Right renal pelvis (tissue), 4 donors: ENCODE data around the gene C9. TPM values are rescaled to one million over a fixed set of nuclear protein-coding genes. Genes with fewer than 3 reads are reported as not detected.
"Not testable (repeated sequence)": the region's sequence is repeated elsewhere in the genome, so short reads cannot be mapped to it uniquely, and the experiment has no call there.

Experiments used
- DNase-seq, 4 donors: peaks; one replicate each; pipeline ENCODE4 v3.0.0-alpha.2; 2013; ENCODE audit warnings: low read depth in 4 of 4, low spot score in 3 of 4, missing footprints in 1 of 4
- polyA plus RNA-seq, 4 donors: library from polyadenylated mRNA; unstranded; fragments of 120-200 nt; gene quantifications; one replicate each; pipeline ENCODE4 v1.2.1, GENCODE V29; 2013; ENCODE audit not compliant: insufficient read length in 4 of 4

The C9 gene
- polyA plus RNA-seq, 4 donors = 0.16 to 0.35 (median 0.29) TPM

DNA sequence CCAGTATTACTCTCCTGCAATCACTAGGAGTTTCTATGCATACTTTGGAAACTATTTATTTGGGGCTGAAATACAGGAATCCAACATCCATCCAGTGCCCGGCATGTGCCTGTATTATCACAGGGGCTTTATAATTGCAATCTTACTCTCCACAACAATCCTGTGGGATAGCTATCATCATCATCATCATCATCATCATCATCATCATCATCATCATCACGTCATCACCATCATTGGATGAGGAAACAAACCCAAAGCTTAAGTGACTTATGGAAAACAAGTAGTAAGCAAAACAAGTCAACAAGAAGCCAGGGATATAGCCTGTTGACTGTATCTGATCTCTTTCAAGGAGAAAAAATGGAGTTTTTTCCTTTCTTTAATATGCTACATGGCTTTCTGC, 97.1 kb downstream of the C9 start:
- no peak for DNase-seq

DNA sequence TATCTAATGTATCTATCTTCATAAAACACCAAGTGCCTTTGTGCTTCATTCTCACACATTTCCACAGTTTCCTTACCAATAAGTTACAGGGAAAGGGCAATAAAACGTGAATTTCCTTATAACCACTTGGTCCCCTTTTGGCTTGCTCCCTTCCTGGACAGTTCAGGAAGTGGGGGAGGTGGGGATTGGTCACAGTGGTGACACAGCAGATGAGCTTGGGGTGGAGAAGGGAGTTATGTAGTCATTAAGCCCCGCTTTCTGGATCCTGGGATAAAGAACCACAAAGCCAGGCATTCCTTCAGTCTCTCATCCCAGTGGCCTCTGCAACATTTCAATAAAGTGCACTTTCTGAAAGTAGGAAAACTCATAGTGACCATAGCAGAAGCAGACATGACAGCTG, 97.9 kb downstream of the C9 start:
- no peak for DNase-seq

DNA sequence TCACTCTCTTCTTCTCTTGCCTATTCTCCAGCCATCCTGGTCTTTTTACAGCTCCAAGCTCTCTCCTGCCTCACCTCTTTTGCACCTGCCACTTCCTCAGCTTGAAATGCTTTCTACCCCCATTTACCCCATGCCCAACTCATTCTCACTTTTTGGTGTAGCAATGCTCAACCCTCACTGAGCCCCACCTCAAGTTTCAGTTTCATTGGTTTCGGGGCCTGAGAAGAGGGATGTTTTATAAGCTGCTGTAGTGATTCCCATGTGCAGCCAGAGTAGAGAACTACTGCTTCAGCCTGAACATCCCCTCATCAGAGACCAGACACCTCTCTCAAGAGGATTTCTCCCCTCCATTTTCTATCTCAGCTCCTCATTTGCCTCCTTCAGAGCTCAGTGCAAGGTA, 99.8 kb downstream of the C9 start:
- DNase-seq = no peak

DNA sequence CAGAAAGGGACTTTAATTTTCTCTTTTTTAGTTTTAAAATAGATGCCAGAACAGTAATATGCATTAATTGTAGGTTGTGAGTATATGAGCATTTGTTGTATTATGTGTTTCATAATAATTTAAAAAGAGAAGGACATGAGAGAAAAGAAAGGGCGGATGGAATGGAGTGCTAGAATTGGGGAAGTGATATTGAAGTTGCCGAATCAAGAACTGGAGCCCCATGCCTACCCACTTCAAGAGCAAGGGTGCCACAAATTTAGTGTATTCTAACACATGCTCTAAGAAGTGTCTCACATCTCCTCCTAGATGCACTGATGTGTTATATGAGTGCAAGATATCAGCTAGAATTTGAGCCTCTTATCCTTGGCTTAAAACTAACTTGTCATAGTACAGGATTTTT, 101.3 kb downstream of the C9 start:
- no peak for DNase-seq

DNA sequence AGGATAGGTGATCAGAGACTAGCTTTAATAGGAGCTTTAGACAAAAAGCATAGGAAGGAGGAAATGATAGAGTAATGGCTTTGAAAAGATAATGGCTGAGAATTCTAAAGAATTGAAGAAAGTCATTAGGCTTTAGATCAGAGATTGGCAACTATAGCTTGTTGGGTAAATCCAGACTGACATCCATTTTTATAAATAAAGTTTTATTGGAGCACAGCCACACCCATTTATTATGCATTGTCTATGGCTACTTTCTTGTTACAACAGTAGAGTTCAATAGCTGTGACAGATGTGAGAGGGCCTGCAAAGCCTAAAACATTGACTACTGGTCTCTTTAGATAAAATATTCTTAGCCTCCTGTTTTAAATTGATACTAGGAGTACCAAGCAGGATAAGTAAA, 104.2 kb downstream of the C9 start:
- DNase-seq = no peak

DNA sequence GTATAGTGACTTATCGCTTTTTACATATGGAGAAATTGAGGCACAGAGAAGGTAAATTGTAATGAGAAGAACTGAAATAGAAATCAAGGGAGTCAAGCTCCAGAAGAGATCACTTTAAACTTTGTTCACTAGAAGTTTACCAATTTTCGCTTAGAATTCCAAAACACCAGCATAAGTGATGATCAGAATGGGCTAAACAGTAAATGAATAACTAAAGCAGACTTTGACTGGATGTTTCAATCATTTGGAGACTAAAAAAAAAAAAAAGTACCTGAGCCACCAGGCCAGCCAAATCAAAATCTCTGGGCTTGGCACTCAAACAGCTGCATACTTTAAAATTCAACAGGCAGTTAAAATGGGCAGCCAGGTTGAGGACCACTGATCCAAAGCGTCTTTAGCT, 106.7 kb downstream of the C9 start:
- DNase-seq = peak in 1 of 4 donors; percentile 8

DNA sequence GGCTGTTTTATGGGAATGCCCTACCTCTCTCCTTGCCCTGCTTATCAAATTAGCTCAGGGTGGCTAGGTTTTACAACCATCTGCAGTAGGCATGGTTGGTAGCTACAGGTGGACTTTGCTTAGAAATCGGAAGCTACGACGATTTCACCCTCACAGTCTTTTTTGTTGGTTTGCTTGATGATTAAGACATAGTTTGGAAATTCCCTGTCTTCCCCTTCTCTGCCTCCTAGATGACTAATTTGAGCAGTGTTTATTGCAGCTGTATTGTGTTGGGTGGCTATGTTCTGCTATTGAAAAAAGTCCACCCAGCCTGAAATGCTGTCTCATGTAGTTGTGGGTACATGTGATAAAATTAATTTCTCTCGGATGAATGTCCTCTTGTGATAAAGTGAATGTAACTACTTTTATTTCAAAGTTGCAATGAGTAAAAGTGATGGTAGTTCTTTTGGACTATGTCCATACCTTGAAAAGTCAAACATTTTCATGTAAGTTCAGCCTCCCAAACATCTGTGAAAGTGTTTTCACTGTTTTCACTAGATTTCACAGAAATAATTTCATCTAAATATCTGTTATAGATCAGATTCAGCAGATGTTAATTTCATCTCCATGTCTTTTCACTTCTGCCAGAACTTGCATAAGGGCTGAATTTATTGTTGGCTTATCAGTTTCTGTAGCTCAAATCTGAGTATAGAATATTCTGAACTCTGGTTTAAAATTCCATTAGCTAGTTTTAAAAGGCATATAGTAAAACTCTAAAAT, 107.6 kb downstream of the C9 start:
- no peak for DNase-seq

DNA sequence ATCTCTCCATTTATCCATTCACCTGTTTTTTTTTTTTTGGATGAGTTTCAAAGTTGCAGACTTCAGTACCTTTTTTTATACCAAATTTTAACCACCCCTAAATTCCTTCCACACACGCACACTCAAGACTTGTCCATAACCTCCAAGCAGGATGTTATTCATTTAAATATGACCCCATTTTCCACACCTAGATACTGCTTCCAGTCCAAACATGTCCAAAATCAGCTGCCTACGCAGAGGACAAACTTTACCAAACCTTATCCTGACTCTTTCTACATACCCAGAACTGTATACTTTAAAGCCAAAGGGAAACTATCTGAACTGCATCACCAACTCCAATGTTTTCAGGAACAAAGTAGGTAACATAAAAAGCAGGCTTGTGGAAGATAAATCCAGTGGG, 108.9 kb downstream of the C9 start:
- DNase-seq = no peak

DNA sequence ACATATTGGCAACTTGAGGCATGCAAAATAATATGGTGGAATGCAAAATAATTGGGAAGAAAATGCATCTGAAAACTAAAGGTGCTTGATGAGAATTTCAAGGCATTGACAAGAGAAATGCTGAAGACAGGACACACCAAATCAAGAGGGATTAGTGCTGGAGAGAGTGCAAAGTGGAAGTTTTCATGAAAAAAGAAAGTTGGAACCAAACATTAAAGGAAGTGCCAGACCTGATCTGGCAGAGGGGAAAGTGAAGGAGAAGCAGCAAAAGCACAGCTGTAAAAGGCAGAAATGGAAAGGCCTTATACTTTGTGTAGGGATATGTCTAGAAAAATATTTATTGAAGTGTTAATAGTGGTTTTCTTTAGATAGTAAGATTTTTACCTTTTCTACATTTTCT, 109.6 kb downstream of the C9 start:
- no peak for DNase-seq

DNA sequence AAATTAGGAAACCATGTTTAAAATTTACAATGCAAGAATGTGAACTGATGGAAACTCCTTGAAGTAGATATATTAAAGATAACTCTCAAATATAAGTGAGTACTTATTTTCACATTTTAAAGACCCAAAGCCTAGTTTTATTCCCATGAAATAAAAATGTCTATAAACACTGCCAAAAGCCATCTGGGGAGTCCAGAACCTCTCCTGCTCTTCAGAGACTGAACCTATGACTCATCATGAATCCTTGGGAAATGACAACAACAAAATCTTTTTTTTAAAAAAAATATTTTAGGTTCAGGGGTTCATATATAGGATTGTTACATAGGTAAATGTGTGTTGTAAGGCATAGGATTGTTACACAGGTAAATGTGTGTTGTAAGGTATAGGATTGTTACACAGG, 111.1 kb downstream of the C9 start:
- DNase-seq = no peak

DNA sequence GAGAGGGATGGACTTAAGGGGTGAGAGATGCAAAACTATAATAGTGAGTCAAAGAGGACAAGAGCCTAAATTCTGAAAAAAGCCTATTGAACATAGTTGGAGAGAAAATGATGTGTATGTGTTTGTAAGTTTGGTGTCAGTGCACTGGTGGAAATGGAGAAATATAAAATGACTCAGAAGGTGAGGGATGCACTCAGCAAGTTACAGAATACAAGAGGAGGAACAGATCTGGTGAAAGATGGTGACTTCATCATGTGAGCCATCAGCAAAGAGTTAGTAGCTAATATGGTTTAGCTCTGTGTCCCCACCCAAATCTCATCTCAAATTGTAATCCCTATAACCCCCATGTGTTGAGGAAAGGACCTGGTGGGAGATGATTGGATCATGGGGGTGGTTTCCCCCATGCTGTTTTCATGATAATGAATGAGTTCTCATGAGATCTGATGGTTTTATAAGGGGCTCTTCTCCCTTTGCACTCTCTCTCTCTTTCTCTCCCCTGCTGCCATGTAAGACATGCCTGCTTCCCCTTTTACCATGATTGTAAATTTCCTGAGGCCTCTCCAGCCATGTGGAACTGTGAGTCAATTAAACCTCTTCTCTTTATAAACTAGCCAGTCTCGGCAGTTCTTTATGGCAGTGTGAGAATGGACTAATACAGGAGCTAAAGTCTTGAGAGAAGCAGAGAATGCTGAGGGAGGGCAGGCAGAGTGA, 114.6 kb downstream of the C9 start:
- no peak for DNase-seq

DNA sequence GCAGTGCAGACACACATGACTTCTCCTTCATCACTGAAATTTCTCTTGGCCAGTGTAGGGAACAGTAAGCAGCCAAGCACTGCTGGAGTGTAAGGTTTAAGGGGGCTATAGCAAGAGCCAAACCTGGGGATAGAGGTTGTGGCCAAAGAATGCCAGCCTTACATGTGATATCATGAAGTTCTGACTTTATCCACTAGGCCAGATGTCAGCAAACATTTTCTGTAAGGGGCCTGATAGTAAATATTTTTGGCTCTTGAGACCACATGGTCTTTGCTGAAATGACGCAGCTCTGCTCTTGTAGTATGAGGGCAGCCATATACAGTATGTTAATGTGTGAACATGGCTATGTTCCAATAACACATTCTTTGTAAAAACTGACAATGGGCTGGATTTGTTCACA, 115.2 kb downstream of the C9 start:
- no peak for DNase-seq

DNA sequence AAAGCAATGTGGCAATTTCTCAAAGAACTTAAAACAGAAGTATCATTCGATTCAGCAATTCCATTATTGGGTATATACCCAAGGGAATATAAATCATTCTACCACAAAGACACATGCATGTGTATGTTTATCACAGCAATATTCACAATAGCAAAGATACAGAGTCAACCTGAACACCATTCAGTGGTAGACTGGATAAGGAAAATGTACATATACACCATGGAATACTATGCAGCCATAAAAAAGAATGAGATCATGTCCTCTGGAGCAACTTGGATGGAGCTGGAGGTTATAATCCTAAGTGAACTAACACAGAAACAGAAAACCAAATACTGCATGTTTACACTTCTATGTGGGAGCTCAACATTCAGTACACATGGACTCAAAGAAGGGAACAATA, 123.5 kb downstream of the C9 start:
- DNase-seq = no peak

DNA sequence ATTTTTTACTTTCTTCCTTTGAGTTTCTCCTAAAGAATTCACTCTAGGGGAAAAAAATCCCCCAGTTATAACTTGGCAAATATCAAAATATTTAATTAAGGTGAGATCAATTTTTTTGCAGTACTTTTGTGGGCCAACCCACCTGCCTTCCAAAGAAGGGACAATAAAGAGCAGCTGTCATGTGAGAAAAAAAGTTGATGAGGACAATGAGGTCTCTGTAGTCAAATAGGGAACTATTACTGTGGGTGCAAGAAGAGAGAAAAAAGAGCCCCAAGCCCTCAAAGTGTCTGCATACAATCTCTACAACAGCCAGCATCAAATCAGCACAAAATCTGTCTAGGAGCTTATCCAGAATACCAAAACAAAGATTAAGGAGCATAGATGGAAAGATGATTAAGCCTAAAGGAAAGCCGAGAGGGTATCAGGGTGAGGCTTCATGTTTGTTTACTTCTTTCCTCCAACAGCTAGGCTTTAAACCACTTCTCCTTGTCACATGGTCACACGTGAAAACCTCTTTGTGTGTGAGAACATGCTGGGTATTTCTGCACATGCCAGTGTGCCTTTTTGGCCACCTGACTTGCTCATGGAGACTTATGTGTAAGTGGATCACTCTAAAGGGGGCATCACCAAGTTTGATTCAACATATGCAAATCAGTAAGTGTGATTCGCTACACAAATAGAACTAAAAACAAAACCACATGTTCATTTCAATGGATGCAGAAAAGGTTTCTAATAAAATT, 125.8 kb downstream of the C9 start:
- DNase-seq = no peak

DNA sequence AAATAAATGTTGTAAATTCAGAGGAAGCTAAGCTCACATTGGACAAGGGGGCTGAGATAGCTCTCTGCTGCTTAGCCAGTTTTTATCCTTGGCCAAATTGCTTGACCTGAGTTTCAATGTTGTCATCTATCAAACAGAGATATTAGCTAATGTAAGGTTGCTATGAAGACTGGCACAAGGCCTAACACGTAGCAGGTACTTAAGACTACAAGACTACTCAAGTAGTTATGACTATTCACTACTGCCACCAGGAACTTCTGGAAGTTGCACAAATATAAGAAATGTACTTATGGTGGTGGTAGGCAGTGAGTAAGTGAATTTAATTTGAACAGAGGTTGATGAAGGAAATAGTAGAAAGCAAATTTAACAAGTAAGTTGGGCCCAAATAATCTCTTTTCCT, 127.6 kb downstream of the C9 start:
- no peak for DNase-seq

DNA sequence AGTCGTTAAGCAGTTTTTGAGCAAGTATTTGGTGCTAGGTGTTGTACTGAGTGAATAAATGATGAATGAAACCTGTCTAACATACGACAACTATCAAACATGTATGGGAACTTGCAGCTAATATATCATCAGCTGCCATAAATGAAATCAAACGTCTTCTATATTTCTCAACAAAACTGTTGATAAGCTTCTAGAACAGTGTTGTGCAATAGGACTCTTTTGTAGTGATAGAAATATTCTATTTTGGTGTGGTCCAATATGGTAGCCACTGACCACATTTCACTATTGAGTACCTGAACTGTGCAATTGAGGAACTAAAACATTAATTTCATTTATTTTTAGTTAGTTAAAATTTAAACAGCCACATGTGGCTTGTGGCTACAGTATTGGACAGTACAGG, 128.6 kb downstream of the C9 start:
- DNase-seq = no peak

DNA sequence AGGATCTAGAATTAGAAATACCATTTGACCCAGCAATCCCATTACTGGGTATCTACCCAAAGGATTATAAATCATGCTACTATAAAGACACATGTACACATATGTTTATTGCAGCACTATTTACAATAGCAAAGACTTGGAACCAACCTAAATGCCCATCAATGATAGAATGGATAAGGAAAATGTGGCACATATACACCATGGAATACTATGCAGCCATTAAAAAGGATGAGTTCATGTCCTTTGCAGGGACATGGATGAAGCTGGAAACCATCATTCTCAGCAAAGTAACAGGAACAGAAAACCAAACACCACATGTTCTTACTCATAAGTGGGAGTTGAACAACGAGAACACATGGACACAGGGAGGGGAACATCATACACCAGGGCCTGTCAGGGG, 129.8 kb downstream of the C9 start:
- DNase-seq = not testable (repeated sequence)

Other genes with a start within 250 kb of the C9 start
- gene FYB1, start 144.9 kb downstream of the C9 start, polyA plus RNA-seq = 1 to 10 TPM; 3.4 to 5.2 (median 4.2) TPM
- gene DAB2, start 60.5 kb upstream of the C9 start, polyA plus RNA-seq = 100 to 1,000 TPM; 191 to 239 (median 202) TPM